GM12878 (cell line): Measurements from ENCODE around the gene INPP5D. TPM values are rescaled to one million over a fixed set of nuclear protein-coding genes. Genes with fewer than 3 reads are reported as not detected.

Experiments
- ATAC-seq: fragments of 200-7000 bp; cut with Tn5 transposase; 3 replicates; pipeline ENCODE4 v1.9.1; 2020; ENCODE audit warnings: mild to moderate bottlenecking, moderate library complexity
- BruUV-seq: library from RNA; stranded (reverse); fragments of 400-500 nt; replicated peaks from 2 replicates; lab custom pipeline; 2021; lab: Mats Ljungman, UMichigan
- CTCF ChIA-PET: fragments of 300-600 bp; sonication (Branson Sonifier 250); formaldehyde crosslinking; extraction: SDS; loops from one replicate; lab custom pipeline; 2021; ENCODE audit warnings: inconsistent platforms; lab: Yijun Ruan, JAX
- POLR2A ChIA-PET: fragments of 350-600 bp; formaldehyde crosslinking; extraction: SDS; loops from one replicate; lab custom pipeline; 2021; ENCODE audit warnings: inconsistent platforms; lab: Charles Lee
- RAD21 ChIA-PET: fragments of 300-600 bp; sonication (Branson Sonifier 250); formaldehyde crosslinking; loops from one replicate; lab custom pipeline; 2023; ENCODE audit warnings: antibody characterized with exemption; ENCODE audit not compliant: unreplicated experiment; lab: Charles Lee
- SMC1A ChIA-PET: fragments of 300-600 bp; sonication (Branson Sonifier 250); formaldehyde crosslinking; loops from one replicate; lab custom pipeline; 2023; ENCODE audit not compliant: unreplicated experiment, uncharacterized antibody; lab: Charles Lee
- DNase-seq: peaks from one replicate; pipeline ENCODE4 v3.0.0-alpha.2; 2011; ENCODE audit warnings: low read depth, low spot score
- FAIRE-seq: peaks from 3 replicates; lab custom pipeline; 2011; peaks lifted over from hg19 to GRCh38; lab: Jason Lieb, UNC
- H2AFZ ChIP-seq: 2 replicates; pipeline ENCODE4 v1.6.0; 2011; ENCODE audit warnings: low read depth, low read length, control low read depth; ENCODE audit not compliant: control insufficient read depth
- H3K27ac ChIP-seq: 2 replicates; pipeline ENCODE4 v1.5.1; 2011; ENCODE audit warnings: control low read depth; ENCODE audit not compliant: control insufficient read depth, insufficient read depth
- H3K27me3 ChIP-seq, 2 experiments: replicated peaks in 1 of 2; 2 replicates each; pipeline versions ENCODE4 v1.6.0 to v1.6.1; 2011; ENCODE audit warnings: low read length in 1 of 2; ENCODE audit not compliant: control insufficient read depth in 2 of 2, insufficient read depth in 2 of 2
- H3K36me3 ChIP-seq, 2 experiments: 2 replicates each; pipeline ENCODE4 v1.5.1; 2011; ENCODE audit warnings: low read length in 1 of 2; ENCODE audit not compliant: control insufficient read depth in 2 of 2, insufficient read depth in 2 of 2
- H3K4me1 ChIP-seq: 2 replicates; pipeline ENCODE4 v1.6.1; 2011; ENCODE audit warnings: mild to moderate bottlenecking, low read length, moderate library complexity, mixed read lengths; ENCODE audit not compliant: control insufficient read depth, insufficient read depth
- H3K4me2 ChIP-seq: 2 replicates; pipeline ENCODE4 v1.6.0; 2011; ENCODE audit warnings: control low read depth; ENCODE audit not compliant: control insufficient read depth, insufficient read depth
- H3K4me3 ChIP-seq: fragments of 200-600 bp; sonication (generic); 2 replicates; pipeline ENCODE4 v1.5.1; 2016
- H3K79me2 ChIP-seq: 2 replicates; pipeline ENCODE4 v1.6.0; 2011; ENCODE audit warnings: low read length; ENCODE audit not compliant: control insufficient read depth, insufficient read depth
- H3K9ac ChIP-seq: 2 replicates; pipeline ENCODE4 v1.8.0; 2011; ENCODE audit warnings: low read length, control low read depth, mixed read lengths; ENCODE audit not compliant: control insufficient read depth, insufficient read depth
- H3K9me3 ChIP-seq: replicated peaks from 3 replicates; pipeline ENCODE4 v1.5.1; 2011; ENCODE audit warnings: mild to moderate bottlenecking, low read length; ENCODE audit not compliant: control insufficient read depth, insufficient read depth
- H4K20me1 ChIP-seq: 2 replicates; pipeline ENCODE4 v1.6.0; 2011; ENCODE audit not compliant: control insufficient read depth, insufficient read depth
- ASH2L ChIP-seq: fragments of 300-600, 200-600 bp; sonication (generic); IDR thresholded peaks from 2 replicates; pipeline ENCODE4 v1.6.1; 2017; ENCODE audit warnings: low read depth, mild to moderate bottlenecking, borderline replicate concordance
- BHLHE40 ChIP-seq, 2 experiments: fragments of 450-650 bp in 1 of 2; IDR thresholded peaks; 2 replicates each; pipeline ENCODE4 v1.6.1; 2011 to 2017; ENCODE audit warnings: low read depth in 2 of 2, borderline replicate concordance in 1 of 2, improper control_type of control experiment in 1 of 2, low read length in 1 of 2, mild to moderate bottlenecking in 1 of 2
- DPF2 ChIP-seq: fragments of 450-650 bp; IDR thresholded peaks from 2 replicates; pipeline ENCODE4 v1.6.1; 2017; ENCODE audit warnings: mild to moderate bottlenecking
- EZH2 ChIP-seq: IDR thresholded peaks from 2 replicates; pipeline ENCODE4 v1.6.1; 2012; ENCODE audit warnings: low read depth, mild to moderate bottlenecking, control low read depth, inconsistent platforms, low read length, borderline replicate concordance; ENCODE audit not compliant: control insufficient read depth
- FOXM1 ChIP-seq: IDR thresholded peaks from 2 replicates; pipeline ENCODE4 v1.6.1; 2012; ENCODE audit warnings: low read depth, mild to moderate bottlenecking, inconsistent platforms, low read length, moderate library complexity
- JUNB ChIP-seq: IDR thresholded peaks from 2 replicates; pipeline ENCODE4 v1.6.1; 2016; ENCODE audit warnings: antibody characterized with exemption, mild to moderate bottlenecking
- PAX5 ChIP-seq: IDR thresholded peaks from 2 replicates; pipeline ENCODE4 v1.6.1; 2011; ENCODE audit warnings: low read depth, low read length, borderline replicate concordance
- PAX8 ChIP-seq: fragments of 450-650 bp; IDR thresholded peaks from 2 replicates; pipeline ENCODE4 v1.6.1; 2017; ENCODE audit warnings: mild to moderate bottlenecking, moderate library complexity
- RFX5 ChIP-seq: IDR thresholded peaks from 2 replicates; pipeline ENCODE4 v1.6.1; 2011; ENCODE audit warnings: low read depth, low read length, improper control_type of control experiment
- TCF3 ChIP-seq: IDR thresholded peaks from 2 replicates; pipeline ENCODE4 v1.6.1; 2012; ENCODE audit warnings: low read depth, mild to moderate bottlenecking, low read length, borderline replicate concordance; ENCODE audit not compliant: insufficient read depth
- ZNF217 ChIP-seq: fragments of 450-650 bp; IDR thresholded peaks from 2 replicates; pipeline ENCODE4 v1.6.1; 2017; ENCODE audit warnings: antibody characterized with exemption, mild to moderate bottlenecking
- WGBS: methylation state at CpG from one replicate; pipeline ENCODE4 v1.1.6; 2016; ENCODE audit warnings: low lambda C conversion rate; ENCODE audit not compliant: insufficient replicate concordance, insufficient coverage; ENCODE audit errors: missing lambda C conversion rate; 5-methylcytosine and 5-hydroxymethylcytosine counted together
- in situ Hi-C: fragments of 300-500 bp; cut with MboI; formaldehyde crosslinking; loops from 9 replicates; pipeline ENCODE4 v1.14.3; 2018; ENCODE audit warnings: mixed read lengths
- intact Hi-C: fragments of 100-400 bp; cut with micrococcal nuclease; formaldehyde crosslinking; loops from one replicate; pipeline ENCODE4 v1.14.2; 2022; ENCODE audit not compliant: unreplicated experiment
- polyA plus RNA-seq, 11 experiments: library from polyadenylated mRNA; depleted of rRNA in 4 of 11; unstranded in 6 of 11; stranded (reverse) in 5 of 11; fragments of >200 nt; fragmentation: Nextera tagmentation in 4 of 11; fragmentation: Illumina TruSeq in 1 of 11; extraction: Ambion mirVana in 4 of 11; extraction: Trizol in 1 of 11; gene quantifications; 1 replicate in 1 of 11; 2 replicates in 10 of 11; pipeline versions ENCODE4 v1.2.1 to v1.2.3, GENCODE V29; 2011 to 2016; ENCODE audit warnings: inconsistent platforms in 2 of 11, missing spikeins in 2 of 11, low read depth in 1 of 11
- total RNA-seq, 4 experiments: library from RNA; depleted of rRNA in 3 of 4; stranded (reverse); fragments of >200 nt in 3 of 4; fragmentation: Illumina TruSeq in 1 of 4; extraction: Trizol in 1 of 4; gene quantifications; 2 replicates each; pipeline versions ENCODE4 v1.2.1 to v1.2.3, GENCODE V29; 2013 to 2021
- TF ChIP-seq, protein P1 (sequence below): fragments of 450-650 bp; IDR thresholded peaks from 2 replicates; pipeline ENCODE4 v1.6.1; 2017; ENCODE audit warnings: mild to moderate bottlenecking, low read depth, inconsistent platforms; ENCODE audit not compliant: poor library complexity, severe bottlenecking
- TF ChIP-seq, protein P2 (sequence below): fragments of 450-650 bp; IDR thresholded peaks from 2 replicates; pipeline ENCODE4 v1.6.1; 2014; ENCODE audit warnings: mild to moderate bottlenecking

INPP5D gene
- total and polyA plus RNA-seq, 10 of the 15 experiments (the other 5 are each of a cell fraction or from before 2014, with no cell fraction given) = 11.8 to 139 (median 88.8) TPM

DNA sequence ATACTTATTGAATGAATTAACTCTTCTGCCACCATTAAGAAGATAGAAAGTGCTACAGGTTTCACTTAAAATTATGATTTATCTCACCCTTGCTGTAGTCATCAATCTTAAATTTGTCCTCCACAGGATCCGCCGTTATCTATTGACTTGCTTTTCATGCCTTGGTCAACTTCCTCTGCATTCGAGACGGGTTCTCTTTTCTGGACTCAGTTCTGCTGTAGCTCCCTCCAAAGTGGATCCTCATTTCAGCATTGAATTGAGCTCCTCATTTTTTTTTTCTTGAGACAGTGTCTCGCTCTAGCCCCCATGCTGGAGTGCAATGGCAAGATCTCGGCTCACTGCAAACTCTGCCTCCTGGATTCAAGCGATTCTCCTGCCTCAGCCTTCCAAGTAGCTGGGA is 27.6 kb downstream of the INPP5D start:
- TF ChIP-seq JUNB (no peak), ASH2L (no peak), DPF2 (no peak), RFX5 (no peak)
- peak overlapping the region; percentile 50; the same call in 1 of the 2 replicates for H3K4me2 ChIP-seq
- H3K4me1 ChIP-seq = peaks cover 80% of the 10 kb centered on the region
- ChIA-PET CTCF (interaction anchor here (1.1 to 3.8 kb wide), 5 partner anchors 10 to 163 kb away, joined by 3 to 16 read pairs (median 4); partner anchors contain the start of gene INPP5D), SMC1A (interaction anchor here (1.8 to 17.9 kb wide), 4 partner anchors 10 to 96 kb away, joined by 3 to 351 read pairs (median 186); partner anchors contain the start of gene INPP5D), POLR2A (interaction anchor here (1.4 to 2.4 kb wide), 3 partner anchors 9 to 13 kb away, joined by 4 to 27 read pairs (median 6); no protein-coding TSS in a partner anchor), RAD21 (interaction anchor here (0.7 to 15.1 kb wide), 6 partner anchors 10 to 37 kb away, joined by 4 to 361 read pairs (median 8); partner anchors contain the start of gene INPP5D)
- ATAC-seq (no peak), FAIRE-seq (no peak), DNase-seq (no peak)
- intact Hi-C loops = loop anchor here (1.0 kb wide), 1 partner anchor 13 kb away; no protein-coding TSS in a partner anchor
- no peaks in the 10 kb centered on the region for H3K27me3 ChIP-seq
- H2AFZ ChIP-seq = no peak overlapping the region
- BruUV-seq = no TSS peak
- H3K9me3 ChIP-seq = no peaks in the 10 kb centered on the region
- peak overlapping the region; percentile 100 for H3K27ac ChIP-seq
- WGBS = 68% methylated on average over 7 of the region's 7 CpGs
- H3K79me2 ChIP-seq = peaks cover 85% of the 10 kb centered on the region
- in situ Hi-C loops = no loop called here
- no peak overlapping the region for H3K4me3 ChIP-seq
- peak overlapping the region; percentile 92 for H3K9ac ChIP-seq
- H4K20me1 ChIP-seq = no peaks in the 10 kb centered on the region
- H3K36me3 ChIP-seq = peaks cover 23 to 56% of the 10 kb centered on the region in 2 experiments

DNA sequence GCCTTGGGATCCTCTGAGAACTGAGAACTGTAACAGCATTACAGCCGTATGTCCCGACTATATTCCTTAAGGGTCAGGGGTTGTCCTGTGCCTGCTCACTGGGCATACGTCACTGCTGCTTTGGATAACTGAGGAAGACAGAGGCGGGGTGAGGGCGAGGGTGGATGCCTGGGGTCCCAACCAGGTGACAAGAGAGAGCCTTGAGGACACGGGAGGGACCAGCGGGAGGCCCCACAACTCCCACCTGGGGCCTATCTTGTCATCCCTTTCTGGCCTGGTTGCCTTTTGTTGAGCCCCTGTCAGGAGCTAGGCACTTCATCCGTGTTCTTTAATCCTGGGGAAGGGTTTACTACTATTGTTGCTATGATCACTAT is 28.8 kb downstream of the INPP5D start:
- Histone ChIP-seq H3K79me2 (peaks cover 85% of the 10 kb centered on the region), H3K4me2 (no peak overlapping the region), H3K27me3 (no peaks in the 10 kb centered on the region), H3K27ac (peak overlapping the region; percentile 100; the same call in 1 of the 2 replicates), H3K9ac (no peak overlapping the region), H3K36me3 (peaks cover 23 to 52% of the 10 kb centered on the region in 2 experiments), H3K4me3 (no peak overlapping the region), H3K4me1 (peaks cover 80% of the 10 kb centered on the region), H3K9me3 (no peaks in the 10 kb centered on the region), H4K20me1 (no peaks in the 10 kb centered on the region), H2AFZ (no peak overlapping the region)
- POLR2A ChIA-PET = interaction anchor here (1.5 to 1.9 kb wide), 3 partner anchors 11 to 13 kb away, joined by 4 to 6 read pairs (median 5); no protein-coding TSS in a partner anchor
- FAIRE-seq (no peak), ATAC-seq (no peak), DNase-seq (no peak)
- TF ChIP-seq, protein P1, sequence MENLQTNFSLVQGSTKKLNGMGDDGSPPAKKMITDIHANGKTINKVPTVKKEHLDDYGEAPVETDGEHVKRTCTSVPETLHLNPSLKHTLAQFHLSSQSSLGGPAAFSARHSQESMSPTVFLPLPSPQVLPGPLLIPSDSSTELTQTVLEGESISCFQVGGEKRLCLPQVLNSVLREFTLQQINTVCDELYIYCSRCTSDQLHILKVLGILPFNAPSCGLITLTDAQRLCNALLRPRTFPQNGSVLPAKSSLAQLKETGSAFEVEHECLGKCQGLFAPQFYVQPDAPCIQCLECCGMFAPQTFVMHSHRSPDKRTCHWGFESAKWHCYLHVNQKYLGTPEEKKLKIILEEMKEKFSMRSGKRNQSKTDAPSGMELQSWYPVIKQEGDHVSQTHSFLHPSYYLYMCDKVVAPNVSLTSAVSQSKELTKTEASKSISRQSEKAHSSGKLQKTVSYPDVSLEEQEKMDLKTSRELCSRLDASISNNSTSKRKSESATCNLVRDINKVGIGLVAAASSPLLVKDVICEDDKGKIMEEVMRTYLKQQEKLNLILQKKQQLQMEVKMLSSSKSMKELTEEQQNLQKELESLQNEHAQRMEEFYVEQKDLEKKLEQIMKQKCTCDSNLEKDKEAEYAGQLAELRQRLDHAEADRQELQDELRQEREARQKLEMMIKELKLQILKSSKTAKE = no peak
- TF ChIP-seq TCF3 (no peak), FOXM1 (no peak), ZNF217 (no peak), BHLHE40 (IDR thresholded peaks at IDR 0.05; ENCODE audit: borderline replicate concordance in 1 of 2, low read depth in 2 of 2, low read length in 1 of 2) (no peak), PAX5 (no peak), EZH2 (no peak), PAX8 (no peak)
- TF ChIP-seq, protein P2, sequence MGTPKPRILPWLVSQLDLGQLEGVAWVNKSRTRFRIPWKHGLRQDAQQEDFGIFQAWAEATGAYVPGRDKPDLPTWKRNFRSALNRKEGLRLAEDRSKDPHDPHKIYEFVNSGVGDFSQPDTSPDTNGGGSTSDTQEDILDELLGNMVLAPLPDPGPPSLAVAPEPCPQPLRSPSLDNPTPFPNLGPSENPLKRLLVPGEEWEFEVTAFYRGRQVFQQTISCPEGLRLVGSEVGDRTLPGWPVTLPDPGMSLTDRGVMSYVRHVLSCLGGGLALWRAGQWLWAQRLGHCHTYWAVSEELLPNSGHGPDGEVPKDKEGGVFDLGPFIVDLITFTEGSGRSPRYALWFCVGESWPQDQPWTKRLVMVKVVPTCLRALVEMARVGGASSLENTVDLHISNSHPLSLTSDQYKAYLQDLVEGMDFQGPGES = no peak
- intact Hi-C loops (no loop called here), in situ Hi-C loops (no loop called here)
- RAD21 ChIA-PET = interaction anchor here (0.7 to 9.0 kb wide), 2 partner anchors 12 to 24 kb away, joined by 3 to 163 read pairs; no protein-coding TSS in a partner anchor
- SMC1A ChIA-PET = interaction anchor here (6.5 to 17.9 kb wide), 3 partner anchors 10 to 24 kb away, joined by 43 to 351 read pairs (median 328); partner anchors contain the start of gene INPP5D
- WGBS = 71% methylated on average over 8 of the region's 8 CpGs
- CTCF ChIA-PET = interaction anchor here (1.1 to 3.8 kb wide), 3 partner anchors 8 to 11 kb away, joined by 3 to 16 read pairs (median 4); no protein-coding TSS in a partner anchor
- no TSS peak for BruUV-seq
